Ectodermal cell (in vitro differentiated cells): ENCODE data around the gene AMELY. TPM values are rescaled to one million over a fixed set of nuclear protein-coding genes. Genes with fewer than 3 reads are reported as not detected.

Experiments used
- H3K27ac ChIP-seq: 2 replicates; pipeline ENCODE4 v1.7.0; 2013; ENCODE audit warnings: mild to moderate bottlenecking, low read depth, low read length; ENCODE audit not compliant: insufficient read depth, poor library complexity, severe bottlenecking
- H3K27me3 ChIP-seq: 2 replicates; pipeline ENCODE4 v1.7.0; 2013; ENCODE audit warnings: mild to moderate bottlenecking, low read length; ENCODE audit not compliant: insufficient read depth, control insufficient read depth, poor library complexity, severe bottlenecking
- H3K36me3 ChIP-seq: one replicate; pipeline ENCODE4 v1.7.0; 2013; ENCODE audit warnings: low read length; ENCODE audit not compliant: control insufficient read depth, insufficient read depth
- H3K4me1 ChIP-seq: one replicate; pipeline ENCODE4 v1.7.0; 2013; ENCODE audit warnings: low read length; ENCODE audit not compliant: control insufficient read depth, insufficient read depth
- H3K4me3 ChIP-seq: 2 replicates; pipeline ENCODE4 v1.7.0; 2013; ENCODE audit warnings: low read depth, low read length, control low read depth; ENCODE audit not compliant: insufficient read depth
- H3K9me3 ChIP-seq: 2 replicates; pipeline ENCODE4 v1.7.0; 2013; ENCODE audit warnings: mild to moderate bottlenecking, low read length, moderate library complexity; ENCODE audit not compliant: control insufficient read depth
- WGBS, 2 experiments: methylation state at CpG; one replicate each; pipeline ENCODE4 v1.1.7; 2013; ENCODE audit warnings: missing lambda C conversion rate in 2 of 2; 5-methylcytosine and 5-hydroxymethylcytosine counted together
- polyA plus RNA-seq, 4 experiments: library from polyadenylated mRNA; stranded (reverse); fragments of 50-300 nt; gene quantifications; one replicate each; pipeline ENCODE4 v1.2.3, GENCODE V29; 2013

The AMELY gene, protein sequence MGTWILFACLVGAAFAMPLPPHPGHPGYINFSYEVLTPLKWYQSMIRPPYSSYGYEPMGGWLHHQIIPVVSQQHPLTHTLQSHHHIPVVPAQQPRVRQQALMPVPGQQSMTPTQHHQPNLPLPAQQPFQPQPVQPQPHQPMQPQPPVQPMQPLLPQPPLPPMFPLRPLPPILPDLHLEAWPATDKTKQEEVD
- polyA plus RNA-seq (2013, experiment 1 of 4): not detected
- polyA plus RNA-seq (2013, experiment 2 of 4): not detected
- polyA plus RNA-seq (2013, experiment 3 of 4): not detected
- not detected for polyA plus RNA-seq (2013, experiment 4 of 4)

DNA sequence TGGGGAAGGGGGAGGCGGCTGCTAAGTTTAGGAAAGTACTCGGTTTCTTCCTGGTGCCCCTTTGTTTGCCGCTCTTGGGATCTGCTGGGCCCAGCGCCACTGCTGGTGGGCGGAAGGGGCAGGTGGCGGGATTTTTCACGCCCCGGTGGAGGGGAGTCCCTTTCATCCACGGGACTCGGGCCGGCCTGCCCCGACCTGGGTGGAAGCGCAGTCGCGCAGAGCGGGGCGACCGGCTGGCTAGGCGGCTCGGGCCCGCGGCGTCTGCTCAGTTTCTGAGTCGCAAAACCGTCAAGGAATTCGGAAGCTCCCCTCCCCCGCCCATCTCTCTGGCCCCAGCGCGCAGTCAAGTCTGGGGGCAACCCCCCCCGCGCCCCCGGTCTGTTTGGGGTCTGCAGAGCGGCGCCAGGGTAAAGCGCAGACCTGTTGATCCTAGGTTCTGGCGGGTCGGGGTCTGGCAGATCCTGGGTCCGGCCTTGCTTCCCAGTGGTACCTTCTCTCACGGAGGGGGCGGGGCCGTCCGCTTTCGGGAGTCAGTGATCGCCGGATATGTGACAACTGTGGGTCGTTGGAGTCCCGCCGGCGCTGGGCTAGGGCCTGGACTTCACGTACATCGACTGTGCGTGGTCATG is at the start of gene AMELY:
TSS of gene AMELY (minus strand) at position 500 of the 629 bp plus-strand sequence. CDS start 39,144 bp downstream, outside the sequence.
- 0% methylated on average over 52 of the region's 52 CpGs for WGBS, 2 experiments

GRCh38 chrY:6949947-6950346 is 38.4 kb upstream of the AMELY start:
- no peak overlapping the region for H3K4me3 ChIP-seq
- no peaks in the 10 kb centered on the region for H3K27me3 ChIP-seq
- H3K9me3 ChIP-seq: no peaks in the 10 kb centered on the region
- H3K36me3 ChIP-seq: no peaks in the 10 kb centered on the region
- WGBS, 2 experiments: 100% methylated on average over 1 of the region's 4 CpGs
- no peaks in the 10 kb centered on the region for H3K4me1 ChIP-seq
- no peak overlapping the region for H3K27ac ChIP-seq

More for the DNA sequence above, at the start of gene AMELY:
- Histone ChIP-seq H3K9me3 (no peaks in the 10 kb centered on the region), H3K4me1 (peaks cover 7% of the 10 kb centered on the region), H3K4me3 (peak within 1 kb of the TSS; percentile 63), H3K36me3 (no peaks in the 10 kb centered on the region), H3K27ac (peak within 1 kb of the TSS; percentile 36), H3K27me3 (no peaks in the 10 kb centered on the region)

DNA sequence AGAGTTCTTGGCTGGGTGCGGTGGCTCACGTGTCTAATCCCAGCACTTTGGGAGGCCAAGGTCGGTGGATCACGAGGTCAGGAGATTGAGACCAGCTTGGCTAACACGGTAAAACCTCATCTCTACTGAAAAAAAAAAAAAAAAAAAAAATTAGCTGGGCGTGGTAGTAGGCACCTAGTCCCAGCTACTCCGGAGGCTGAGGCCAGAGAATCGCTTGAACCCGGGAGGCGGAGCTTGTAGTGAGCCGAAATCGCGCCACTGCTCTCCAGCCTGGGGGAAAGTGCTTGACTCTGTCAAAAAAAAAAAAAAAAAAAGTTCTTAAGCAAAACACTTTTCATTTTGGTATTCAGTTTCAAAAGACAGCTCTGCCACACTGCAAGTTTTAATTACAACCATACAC is 36.8 kb upstream of the AMELY start:
- 85 to 95% methylated on average over 10 to 13 of the region's 13 CpGs for WGBS, 2 experiments
- Histone ChIP-seq H3K27ac (no peak overlapping the region), H3K4me3 (no peak overlapping the region), H3K9me3 (no peaks in the 10 kb centered on the region), H3K4me1 (no peaks in the 10 kb centered on the region), H3K27me3 (no peaks in the 10 kb centered on the region), H3K36me3 (no peaks in the 10 kb centered on the region)

DNA sequence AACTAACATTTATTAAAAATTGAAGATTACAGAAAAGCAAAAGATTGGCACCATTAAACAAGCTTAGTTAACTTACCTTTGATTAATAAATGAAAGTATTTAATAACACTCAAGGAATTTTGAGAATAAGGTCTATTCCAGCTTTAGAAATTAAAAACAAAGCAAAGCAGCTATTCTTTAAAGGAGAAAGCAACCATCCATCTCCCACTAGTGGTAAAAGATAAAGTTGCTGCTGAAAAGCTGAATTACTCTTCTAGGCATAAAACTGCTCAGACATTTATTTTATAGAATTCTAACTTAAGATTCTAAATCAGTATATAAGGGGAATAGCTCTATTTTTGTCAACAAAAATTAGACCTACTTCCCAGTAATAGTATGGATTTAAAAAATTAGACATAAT is 36.1 kb upstream of the AMELY start:
- Histone ChIP-seq H3K4me3 (no peak overlapping the region), H3K9me3 (no peaks in the 10 kb centered on the region), H3K27me3 (no peaks in the 10 kb centered on the region), H3K4me1 (no peaks in the 10 kb centered on the region), H3K36me3 (no peaks in the 10 kb centered on the region), H3K27ac (no peak overlapping the region)

- Histone ChIP-seq H3K27me3 (no peaks in the 10 kb centered on the region), H3K27ac (no peak overlapping the region), H3K9me3 (no peaks in the 10 kb centered on the region), H3K4me3 (no peak overlapping the region), H3K36me3 (no peaks in the 10 kb centered on the region), H3K4me1 (no peaks in the 10 kb centered on the region)
- 100% methylated on average over 1 to 2 of the region's 2 CpGs for WGBS, 2 experiments
Measured at GRCh38 chrY:6935497-6935896, 23.9 kb upstream of the AMELY start.

- H3K4me3 ChIP-seq: no peak overlapping the region
- H3K27ac ChIP-seq: no peak overlapping the region
- 98 to 100% methylated on average over 1 to 4 of the region's 4 CpGs for WGBS, 2 experiments
- H3K36me3 ChIP-seq: no peaks in the 10 kb centered on the region
- no peaks in the 10 kb centered on the region for H3K4me1 ChIP-seq
- no peaks in the 10 kb centered on the region for H3K9me3 ChIP-seq
- no peaks in the 10 kb centered on the region for H3K27me3 ChIP-seq
Measured at GRCh38 chrY:6931779-6932396, 20.3 kb upstream of the AMELY start.

- Histone ChIP-seq H3K27me3 (no peaks in the 10 kb centered on the region), H3K27ac (no peak overlapping the region), H3K4me3 (no peak overlapping the region), H3K9me3 (no peaks in the 10 kb centered on the region), H3K36me3 (no peaks in the 10 kb centered on the region), H3K4me1 (no peaks in the 10 kb centered on the region)
- 94 to 100% methylated on average over 1 of the region's 1 CpG for WGBS, 2 experiments
Measured at GRCh38 chrY:6929237-6929636, 17.7 kb upstream of the AMELY start.

- H3K36me3 ChIP-seq: no peaks in the 10 kb centered on the region
- no peak overlapping the region for H3K27ac ChIP-seq
- no peak overlapping the region for H3K4me3 ChIP-seq
- 90 to 93% methylated on average over 4 of the region's 4 CpGs for WGBS, 2 experiments
- no peaks in the 10 kb centered on the region for H3K4me1 ChIP-seq
- no peaks in the 10 kb centered on the region for H3K27me3 ChIP-seq
- no peaks in the 10 kb centered on the region for H3K9me3 ChIP-seq
Measured at GRCh38 chrY:6928265-6928664, 16.7 kb upstream of the AMELY start.

- Histone ChIP-seq H3K27me3 (no peaks in the 10 kb centered on the region), H3K36me3 (peaks cover 6% of the 10 kb centered on the region), H3K4me1 (no peaks in the 10 kb centered on the region), H3K9me3 (no peaks in the 10 kb centered on the region), H3K27ac (no peak overlapping the region), H3K4me3 (no peak overlapping the region)
- 92 to 100% methylated on average over 2 of the region's 2 CpGs for WGBS, 2 experiments
Measured at GRCh38 chrY:6921061-6921460, 9.5 kb upstream of the AMELY start.

GRCh38 chrY:6913362-6913761 is 1.8 kb upstream of the AMELY start:
- Histone ChIP-seq H3K4me1 (no peaks in the 10 kb centered on the region), H3K4me3 (no peak overlapping the region), H3K9me3 (no peaks in the 10 kb centered on the region), H3K27ac (no peak overlapping the region), H3K36me3 (no peaks in the 10 kb centered on the region), H3K27me3 (no peaks in the 10 kb centered on the region)
